ENCODE results near the gene STIM2. TPM values are rescaled to one million over a fixed set of nuclear protein-coding genes. Genes with fewer than 3 reads are reported as not detected.

Gene STIM2
- total RNA-seq (2022; extraction: Qiagen RNA extraction): 13.1 to 15.5 TPM (median 13.5 TPM) in 5 replicates

DNA sequence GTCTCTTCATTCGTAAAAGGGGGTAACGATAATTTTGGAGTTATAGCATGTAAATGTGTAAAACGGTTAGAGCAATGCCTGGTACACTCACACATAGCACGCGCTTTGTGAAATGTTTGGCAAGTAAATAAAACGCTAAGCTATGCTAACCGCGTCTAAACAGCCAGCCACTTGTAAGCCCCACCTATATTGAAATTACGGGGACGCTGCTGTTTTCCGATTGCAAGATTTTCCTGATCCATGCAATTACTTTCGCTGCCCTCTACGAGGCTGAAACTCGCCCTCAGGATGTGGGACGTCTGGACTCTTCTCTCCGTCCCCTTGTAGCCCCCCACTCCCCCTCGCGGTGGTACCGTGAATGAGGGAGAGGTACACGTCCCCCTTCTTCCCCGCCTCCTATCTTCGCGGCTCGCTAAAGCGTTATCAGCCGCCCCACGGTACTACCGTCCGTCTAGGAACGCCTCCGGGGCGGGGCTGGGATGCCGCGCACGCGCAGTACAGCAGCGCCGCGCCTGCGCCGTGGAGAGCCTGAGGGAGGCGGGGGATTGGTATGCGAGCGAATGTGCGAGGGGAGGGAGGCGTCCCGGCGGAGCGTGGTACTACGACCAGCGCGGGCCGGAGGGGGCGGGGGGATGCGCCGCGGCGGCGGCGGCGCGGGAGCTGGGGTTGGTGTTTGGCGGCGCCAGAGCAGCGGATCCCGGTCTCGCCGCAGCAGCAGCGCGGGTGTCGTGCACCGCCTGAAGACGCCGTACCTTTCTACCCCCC is at the start of gene STIM2:
Gene STIM2 (plus strand): TSS at position 685 of the 765 bp plus-strand sequence.

Data from A549 treated with CORT108297 at 1 μM for 4 hours (cell line).